OCI-M1 (cell line): Measurements from ENCODE around the gene ASB13.
"Not testable (repeated sequence)": the region's sequence is repeated elsewhere in the genome, so short reads cannot be mapped to it uniquely, and the experiment has no call there.

Source experiments
- DNase-seq: peaks from one replicate; lab custom pipeline; 2025; lab: John Stamatoyannopoulos, UW

Gene ASB13

GRCh38 chr10:5604961-5605360, 61.4 kb downstream of the ASB13 start:
- DNase-seq = no peak

DNA sequence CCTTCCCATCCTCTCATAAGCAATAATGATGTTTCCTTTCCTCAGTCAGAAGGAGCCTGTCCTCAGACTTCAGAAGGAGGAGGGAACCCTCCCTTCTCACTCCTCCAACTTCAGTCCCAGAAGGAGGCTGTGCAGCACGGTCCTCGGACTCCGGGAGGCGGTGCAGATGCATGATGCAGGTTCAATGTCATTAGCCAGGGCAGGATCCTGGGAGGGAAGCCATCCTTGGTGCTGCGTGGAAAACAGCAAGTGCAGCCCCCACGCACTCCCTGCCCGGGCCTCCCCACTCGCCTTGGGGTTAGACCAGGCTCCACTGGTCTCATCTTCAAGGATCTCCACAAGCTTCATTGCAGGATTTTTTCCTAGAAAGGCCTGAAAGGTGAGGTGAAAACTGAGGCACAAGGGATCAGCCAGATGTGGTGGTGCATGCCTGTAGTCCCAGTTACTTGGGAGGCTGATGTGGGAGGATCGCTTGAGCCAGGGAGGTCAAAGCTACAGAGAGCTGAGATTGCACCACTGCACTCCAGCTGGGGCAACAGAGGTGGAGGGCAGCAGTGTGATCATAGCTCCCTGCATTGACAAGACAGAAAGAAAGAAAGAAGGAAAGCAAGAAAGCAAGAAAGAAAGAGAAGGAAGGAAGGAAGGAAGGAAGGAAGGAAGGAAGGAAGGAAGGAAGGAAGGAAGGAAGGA, 62.0 kb downstream of the ASB13 start:
- no peak for DNase-seq

DNA sequence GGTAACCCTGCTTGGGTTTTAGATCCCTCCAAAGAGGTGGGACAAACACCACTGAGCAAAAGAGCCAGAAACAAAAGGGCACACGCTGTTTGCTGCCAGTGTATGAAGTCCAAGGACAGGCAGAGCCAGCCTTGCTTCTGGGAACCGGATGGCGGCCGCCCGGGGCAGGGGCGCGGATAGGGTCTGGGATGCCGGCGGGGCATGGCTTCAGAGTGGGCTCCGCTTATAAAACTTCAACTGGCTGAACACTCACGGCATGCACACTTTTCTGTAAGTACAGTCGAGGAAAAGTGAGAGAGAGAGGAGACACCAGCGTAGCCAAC, 62.6 kb downstream of the ASB13 start:
- DNase-seq = no peak

GRCh38 chr10:5603091-5603847, 63.1 kb downstream of the ASB13 start:
- DNase-seq = no peak

GRCh38 chr10:5601826-5602495, 64.4 kb downstream of the ASB13 start:
- DNase-seq = no peak

GRCh38 chr10:5600908-5601307, 65.5 kb downstream of the ASB13 start:
- no peak for DNase-seq

- no peak for DNase-seq
These were observed 66.5 kb downstream of the ASB13 start for GRCh38 chr10:5599613-5600520.

GRCh38 chr10:5598085-5598690, 68.2 kb downstream of the ASB13 start:
- no peak for DNase-seq

DNA sequence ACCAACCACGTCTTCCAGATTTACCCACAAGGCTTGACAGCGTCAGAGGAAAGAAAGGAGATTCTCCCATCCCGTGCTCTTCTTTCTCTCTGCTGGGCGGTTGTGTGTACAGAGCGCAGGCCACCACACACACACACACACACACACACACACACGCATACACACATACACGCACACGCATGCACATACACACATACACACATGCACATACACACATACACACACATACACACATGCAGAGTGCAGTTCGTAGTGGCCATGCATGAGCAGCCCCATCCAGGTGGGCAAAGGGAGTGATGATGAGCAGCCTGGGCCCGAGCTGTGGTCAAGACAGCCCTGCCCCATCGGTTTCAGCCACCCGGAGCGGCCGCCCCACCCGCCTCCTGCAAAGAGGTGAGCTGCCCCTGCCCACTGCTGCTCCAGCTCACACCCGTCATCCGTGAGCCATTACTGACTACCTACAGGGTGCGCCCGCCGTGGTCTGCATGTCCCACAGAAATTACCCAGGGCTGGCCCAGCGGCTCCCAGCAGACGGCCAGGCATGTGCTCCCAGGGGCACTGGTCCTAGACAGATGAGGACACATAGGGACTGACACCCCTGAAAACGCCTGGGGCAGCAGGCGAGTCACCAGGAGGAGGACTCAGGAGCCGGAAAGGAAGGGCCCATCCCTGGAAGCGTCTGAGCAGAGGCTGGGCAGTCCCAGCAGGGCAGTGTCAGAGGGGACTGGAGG, 69.6 kb downstream of the ASB13 start:
- no peak for DNase-seq

GRCh38 chr10:5595994-5596471, 70.4 kb downstream of the ASB13 start:
- DNase-seq = peak; percentile 24

DNA sequence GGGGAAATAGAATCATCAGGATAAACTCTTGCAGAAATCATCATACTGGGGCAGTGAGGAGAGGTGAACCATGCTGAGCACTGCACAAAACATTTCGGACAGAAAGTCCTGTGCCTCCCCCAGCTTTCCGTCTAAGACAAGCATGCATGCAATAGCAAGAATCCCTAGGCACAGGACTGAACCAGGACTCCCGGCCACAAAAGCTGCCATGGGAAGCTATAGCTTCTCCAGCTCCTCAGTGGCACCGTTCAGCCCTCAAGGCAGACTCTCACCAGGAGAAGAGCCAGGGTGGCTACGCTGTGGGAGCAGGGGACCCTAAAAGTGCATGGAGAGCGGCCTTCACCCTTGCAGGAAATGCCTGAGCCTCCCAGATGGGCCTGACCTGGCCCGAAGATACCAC, 70.8 kb downstream of the ASB13 start:
- DNase-seq = no peak

DNA sequence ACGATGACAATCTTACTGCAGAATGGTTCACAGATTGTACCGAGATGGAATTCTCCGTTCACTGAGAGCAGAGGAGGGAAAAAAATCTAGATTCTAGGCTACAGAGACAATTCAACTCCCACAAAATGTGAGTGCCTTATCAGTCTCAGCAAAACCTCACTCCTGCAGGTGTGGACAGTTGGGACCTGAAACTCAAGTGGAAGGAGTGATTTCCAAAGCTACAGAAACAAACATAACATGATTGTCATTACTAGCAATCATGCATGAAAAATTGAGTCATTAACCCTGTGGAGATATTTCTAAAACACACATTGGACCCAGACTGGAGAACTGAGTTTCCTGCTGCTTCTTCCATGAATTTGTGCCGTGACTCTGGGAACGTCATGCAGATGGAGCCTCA, 71.3 kb downstream of the ASB13 start:
- no peak for DNase-seq

- no peak for DNase-seq
These were observed 71.9 kb downstream of the ASB13 start for GRCh38 chr10:5594271-5595049.

- not testable (repeated sequence) for DNase-seq
These were observed 73.0 kb downstream of the ASB13 start for GRCh38 chr10:5593347-5593746.

DNA sequence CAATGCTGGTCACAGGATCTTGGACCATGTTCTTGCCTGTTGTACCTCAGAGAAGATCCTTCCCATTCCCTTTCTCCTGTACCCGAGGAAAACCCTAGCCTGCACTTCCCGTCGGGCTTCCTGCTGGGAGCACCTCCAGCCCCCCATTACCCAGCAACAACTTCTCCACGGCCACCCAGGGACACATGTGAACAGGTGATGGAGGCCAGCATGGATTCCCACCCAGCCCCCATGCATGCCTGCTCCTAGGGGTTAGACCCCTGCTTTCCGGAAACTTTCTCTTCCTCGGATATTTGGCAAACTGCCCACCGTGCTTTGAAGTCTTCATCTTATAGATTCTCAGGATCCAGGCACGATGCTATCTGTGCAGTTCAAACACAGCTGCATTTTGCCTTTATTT, 74.3 kb downstream of the ASB13 start:
- no peak for DNase-seq

- no peak for DNase-seq
These were observed 75.0 kb downstream of the ASB13 start for GRCh38 chr10:5591336-5591824.

- no peak for DNase-seq
These were observed 75.6 kb downstream of the ASB13 start for GRCh38 chr10:5590816-5591215.

- DNase-seq = peak; percentile 78
These were observed 76.5 kb downstream of the ASB13 start for GRCh38 chr10:5589661-5590511.
